Kidney (tissue), 14 donors: ENCODE data around the gene HEPHL1. TPM values are rescaled to one million over a fixed set of nuclear protein-coding genes. Genes with fewer than 3 reads are reported as not detected.

ENCODE experiments used
- DNase-seq, 5 donors: peaks; one replicate each; pipeline ENCODE4 v3.0.0-alpha.2; 2013 to 2020
- FAIRE-seq: peaks from 2 replicates; lab custom pipeline; 2012; peaks lifted over from hg19 to GRCh38; lab: Jason Lieb, UNC
- H3K27ac ChIP-seq, 2 donors: one replicate each; pipeline ENCODE4 v1.7.0; 2013; ENCODE audit warnings: low read depth in 2 of 2, low read length in 2 of 2, inconsistent platforms in 1 of 2
- H3K27me3 ChIP-seq: one replicate; pipeline ENCODE4 v1.7.1; 2013; ENCODE audit warnings: low read length, inconsistent platforms; ENCODE audit not compliant: control insufficient read depth, insufficient read depth
- H3K36me3 ChIP-seq, 3 donors: one replicate each; pipeline versions ENCODE4 v1.7.0 to v1.7.1; 2013; ENCODE audit warnings: low read length in 3 of 3, control low read depth in 1 of 3, inconsistent platforms in 1 of 3; ENCODE audit not compliant: insufficient read depth in 3 of 3, control insufficient read depth in 2 of 3
- H3K4me1 ChIP-seq, 3 donors: one replicate each; pipeline versions ENCODE4 v1.7.0 to v1.7.1; 2013; ENCODE audit warnings: low read length in 3 of 3, inconsistent platforms in 1 of 3, low read depth in 1 of 3; ENCODE audit not compliant: control insufficient read depth in 2 of 3, insufficient read depth in 2 of 3
- H3K4me3 ChIP-seq, 3 donors: one replicate each; pipeline versions ENCODE4 v1.7.0 to v1.8.1; 2013; ENCODE audit warnings: low read length in 3 of 3, control low read depth in 1 of 3, inconsistent platforms in 1 of 3
- H3K9ac ChIP-seq, 3 donors: one replicate each; pipeline versions ENCODE4 v1.7.0 to v1.7.1; 2013; ENCODE audit warnings: low read length in 3 of 3, control low read depth in 1 of 3, inconsistent platforms in 1 of 3
- H3K9me3 ChIP-seq, 3 donors: one replicate each; pipeline versions ENCODE4 v1.7.0 to v1.7.1; 2013; ENCODE audit warnings: low read length in 3 of 3, control low read depth in 1 of 3, inconsistent platforms in 1 of 3; ENCODE audit not compliant: control insufficient read depth in 2 of 3, insufficient read depth in 1 of 3
- CTCF ChIP-seq: IDR thresholded peaks from 3 replicates; pipeline ENCODE4 v1.5.1; 2012; ENCODE audit warnings: mild to moderate bottlenecking, moderate library complexity, borderline replicate concordance; ENCODE audit not compliant: insufficient read depth; ENCODE audit errors: extremely low read depth
- intact Hi-C: fragments of 100-400 bp; cut with DNase I; formaldehyde crosslinking; loops from one replicate; pipeline ENCODE4 v1.11.1; 2022
- polyA plus RNA-seq: library from polyadenylated mRNA; stranded (reverse); fragments of 350-450 nt; fragmentation: Illumina TruSeq; extraction: RNeasy Lipid Tissue Mini Kit (QIAGEN cat#74804); gene quantifications from one replicate; pipeline ENCODE4 v1.2.3, GENCODE V29; 2014; ENCODE audit warnings: low read depth, low replicate concordance; ENCODE audit not compliant: insufficient read depth
- total RNA-seq: library from RNA; stranded (reverse); fragmentation: NEBNext Ultra II Directional; extraction: Animal tissue kit (Norgen Biotek cat#: 25700); gene quantifications from one replicate; pipeline ENCODE4 v1.2.1, GENCODE V29; 2021
- donor health status: control.
- donor health status: control.
- donor health status: control.
- donor health status: control.
- donor health status: control.
- donor health status: DM: yes; HTN: yes; CAD: no.
- donor health status: Normal renal cell carcinoma (clear cell type).

The HEPHL1 gene
- total and polyA plus RNA-seq, 2 donors from 2014 or later = not detected

GRCh38 chr11:94032725-94033124, 11.6 kb downstream of the HEPHL1 start:
- intact Hi-C loops = no loop called here
- no peak for FAIRE-seq
- Histone ChIP-seq H3K9ac (no peak overlapping the region), H3K27ac (no peak overlapping the region), H3K27me3 (no peaks in the 10 kb centered on the region), H3K36me3 (no peaks in the 10 kb centered on the region), H3K9me3 (no peaks in the 10 kb centered on the region), H3K4me1 (no peaks in the 10 kb centered on the region), H3K4me3 (no peak overlapping the region)
- no peak for TF ChIP-seq CTCF
- no peak for DNase-seq

- TF ChIP-seq CTCF = no peak
- Histone ChIP-seq H3K9ac (no peak overlapping the region), H3K36me3 (no peaks in the 10 kb centered on the region), H3K9me3 (no peaks in the 10 kb centered on the region), H3K27me3 (no peaks in the 10 kb centered on the region), H3K4me3 (no peak overlapping the region), H3K4me1 (no peaks in the 10 kb centered on the region), H3K27ac (no peak overlapping the region)
- intact Hi-C loops = no loop called here
- no peak for DNase-seq
- no peak for FAIRE-seq
Observed at GRCh38 chr11:94034207-94034606, 13.1 kb downstream of the HEPHL1 start.

GRCh38 chr11:94036096-94036495, 14.9 kb downstream of the HEPHL1 start:
- intact Hi-C loops = no loop called here
- no peaks in the 10 kb centered on the region for H3K27me3 ChIP-seq
- H3K9me3 ChIP-seq = no peaks in the 10 kb centered on the region
- no peak for TF ChIP-seq CTCF
- H3K4me1 ChIP-seq = no peaks in the 10 kb centered on the region
- no peak overlapping the region for H3K27ac ChIP-seq
- no peak for FAIRE-seq
- no peak overlapping the region for H3K9ac ChIP-seq
- DNase-seq = no peak
- no peaks in the 10 kb centered on the region for H3K36me3 ChIP-seq
- no peak overlapping the region for H3K4me3 ChIP-seq

GRCh38 chr11:94043241-94043640, 22.1 kb downstream of the HEPHL1 start:
- Histone ChIP-seq H3K36me3 (no peaks in the 10 kb centered on the region), H3K4me3 (no peak overlapping the region), H3K4me1 (no peaks in the 10 kb centered on the region), H3K27ac (no peak overlapping the region), H3K9me3 (no peaks in the 10 kb centered on the region), H3K9ac (no peak overlapping the region), H3K27me3 (no peaks in the 10 kb centered on the region)
- no peak for FAIRE-seq
- no peak for DNase-seq
- intact Hi-C loops = no loop called here
- no peak for TF ChIP-seq CTCF
